Upper lobe of right lung (tissue), 1 donor: ENCODE data around the gene EIPR1. TPM values are rescaled to one million over a fixed set of nuclear protein-coding genes. Genes with fewer than 3 reads are reported as not detected.

ENCODE experiments used
- ATAC-seq: fragments of 200-7000 bp; cut with Tn5 transposase; one replicate; pipeline ENCODE4 v1.9.1; 2020; ENCODE audit warnings: mild to moderate bottlenecking, moderate library complexity
- DNase-seq: peaks from one replicate; pipeline ENCODE4 v3.0.0-alpha.2; 2020
- H3K27ac ChIP-seq: fragments of 200-600 bp; one replicate; pipeline ENCODE4 v1.8.0; 2022
- H3K27me3 ChIP-seq: fragments of 200-600 bp; one replicate; pipeline ENCODE4 v1.8.0; 2022; ENCODE audit warnings: mild to moderate bottlenecking
- H3K36me3 ChIP-seq: fragments of 200-600 bp; one replicate; pipeline ENCODE4 v1.8.0; 2022
- H3K4me1 ChIP-seq: fragments of 200-600 bp; one replicate; pipeline ENCODE4 v1.8.0; 2022
- H3K4me3 ChIP-seq: fragments of 200-600 bp; one replicate; pipeline ENCODE4 v1.8.0; 2022; ENCODE audit warnings: mild to moderate bottlenecking
- H3K9me3 ChIP-seq: fragments of 200-600 bp; one replicate; pipeline ENCODE4 v1.8.0; 2022
- intact Hi-C: fragments of 100-400 bp; cut with DNase I; formaldehyde crosslinking; loops from one replicate; pipeline ENCODE4 v1.11.0; 2022
- total RNA-seq: library from RNA; stranded (reverse); fragmentation: NEBNext Ultra II Directional; extraction: Animal tissue kit (Norgen Biotek cat#: 25700); gene quantifications from one replicate; pipeline ENCODE4 v1.2.1, GENCODE V29; 2021
- TF ChIP-seq, protein P1 (sequence below): fragments of 200-600 bp; IDR thresholded peaks from one replicate; pipeline ENCODE4 v1.8.0; 2022; ENCODE audit warnings: antibody characterized with exemption
- donor health status: DM: no; HTN: yes; CAD: no; lungs with severe emphysema.

EIPR1 gene
- total RNA-seq, 1 donor from 2014 or later, result 16.6 TPM

DNA sequence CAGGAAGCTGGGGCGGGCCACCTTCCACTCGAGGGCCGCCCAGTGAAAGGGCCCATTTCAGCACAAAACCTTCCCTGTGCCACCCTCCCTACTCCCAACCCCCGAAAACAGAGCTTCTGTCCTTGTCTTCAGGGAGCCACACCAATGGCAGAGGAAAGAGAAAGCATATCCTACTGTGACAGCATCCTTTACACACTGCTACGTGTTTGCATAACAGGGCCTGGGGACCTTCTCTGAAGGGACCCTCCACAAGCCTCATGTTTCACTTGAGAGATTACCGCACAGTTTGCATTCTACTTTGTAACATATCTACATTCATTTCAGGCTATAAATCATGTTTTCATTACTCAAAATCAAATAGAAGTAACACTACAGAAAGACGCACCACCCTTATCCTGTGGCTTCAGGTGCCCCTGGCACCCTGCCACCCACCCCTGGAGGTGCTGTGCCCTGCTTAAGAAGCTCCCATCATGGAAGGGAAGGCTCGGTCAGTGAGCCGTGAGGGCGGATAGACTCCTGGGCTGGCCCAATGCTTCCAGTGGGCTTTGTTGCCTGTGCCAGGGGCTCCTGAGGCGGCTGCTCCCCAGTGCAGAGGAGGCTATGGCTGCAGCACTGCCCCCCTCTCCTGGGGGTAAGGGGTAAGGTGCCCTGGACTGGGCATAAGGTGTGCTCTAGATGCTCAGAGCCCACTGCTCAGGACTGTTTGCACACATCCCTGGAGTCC is 52.0 kb downstream of the EIPR1 start:
- Histone ChIP-seq H3K4me1 (no peaks in the 10 kb centered on the region), H3K9me3 (no peaks in the 10 kb centered on the region), H3K4me3 (no peak overlapping the region), H3K36me3 (peaks cover 5% of the 10 kb centered on the region), H3K27ac (no peak overlapping the region), H3K27me3 (no peaks in the 10 kb centered on the region)
- ATAC-seq, result no peak
- peak; percentile 40 for DNase-seq
- TF ChIP-seq, protein P1, sequence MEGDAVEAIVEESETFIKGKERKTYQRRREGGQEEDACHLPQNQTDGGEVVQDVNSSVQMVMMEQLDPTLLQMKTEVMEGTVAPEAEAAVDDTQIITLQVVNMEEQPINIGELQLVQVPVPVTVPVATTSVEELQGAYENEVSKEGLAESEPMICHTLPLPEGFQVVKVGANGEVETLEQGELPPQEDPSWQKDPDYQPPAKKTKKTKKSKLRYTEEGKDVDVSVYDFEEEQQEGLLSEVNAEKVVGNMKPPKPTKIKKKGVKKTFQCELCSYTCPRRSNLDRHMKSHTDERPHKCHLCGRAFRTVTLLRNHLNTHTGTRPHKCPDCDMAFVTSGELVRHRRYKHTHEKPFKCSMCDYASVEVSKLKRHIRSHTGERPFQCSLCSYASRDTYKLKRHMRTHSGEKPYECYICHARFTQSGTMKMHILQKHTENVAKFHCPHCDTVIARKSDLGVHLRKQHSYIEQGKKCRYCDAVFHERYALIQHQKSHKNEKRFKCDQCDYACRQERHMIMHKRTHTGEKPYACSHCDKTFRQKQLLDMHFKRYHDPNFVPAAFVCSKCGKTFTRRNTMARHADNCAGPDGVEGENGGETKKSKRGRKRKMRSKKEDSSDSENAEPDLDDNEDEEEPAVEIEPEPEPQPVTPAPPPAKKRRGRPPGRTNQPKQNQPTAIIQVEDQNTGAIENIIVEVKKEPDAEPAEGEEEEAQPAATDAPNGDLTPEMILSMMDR, result no peak
- intact Hi-C loops, result no loop called here

- no peaks in the 10 kb centered on the region for H3K27me3 ChIP-seq
- peak; percentile 59 for DNase-seq
- no peak overlapping the region for H3K4me3 ChIP-seq
- no peaks in the 10 kb centered on the region for H3K9me3 ChIP-seq
- TF ChIP-seq, protein P1, result no peak
- no peak for ATAC-seq
- no peak overlapping the region for H3K27ac ChIP-seq
- intact Hi-C loops, result no loop called here
- H3K4me1 ChIP-seq, result no peaks in the 10 kb centered on the region
- peaks cover 2% of the 10 kb centered on the region for H3K36me3 ChIP-seq
Measured at GRCh38 chr2:3324404-3325281, 53.0 kb downstream of the EIPR1 start.

DNA sequence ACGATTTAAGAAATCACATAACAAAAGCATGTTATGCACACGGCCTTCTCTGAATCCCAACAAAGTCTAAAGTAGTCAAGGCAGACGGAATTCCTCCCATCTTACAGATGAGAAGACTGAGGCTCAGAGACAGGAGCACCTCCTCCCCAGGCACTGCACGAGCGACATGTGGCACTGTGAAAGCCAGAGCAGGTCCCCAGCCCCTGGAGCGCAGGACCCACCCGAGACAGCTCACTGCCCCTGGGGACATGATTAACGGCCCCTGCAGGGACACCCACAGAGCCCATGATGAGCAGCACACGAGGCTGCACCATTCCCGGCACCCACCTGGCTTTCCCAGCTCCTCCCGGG is 53.6 kb downstream of the EIPR1 start:
- H3K27me3 ChIP-seq, result no peaks in the 10 kb centered on the region
- no peaks in the 10 kb centered on the region for H3K36me3 ChIP-seq
- H3K27ac ChIP-seq, result no peak overlapping the region
- intact Hi-C loops, result no loop called here
- H3K9me3 ChIP-seq, result no peaks in the 10 kb centered on the region
- DNase-seq, result no peak
- TF ChIP-seq, protein P1, result no peak
- H3K4me1 ChIP-seq, result no peaks in the 10 kb centered on the region
- no peak overlapping the region for H3K4me3 ChIP-seq
- no peak for ATAC-seq

GRCh38 chr2:3323360-3324035 is 54.1 kb downstream of the EIPR1 start:
- no peak overlapping the region for H3K4me3 ChIP-seq
- TF ChIP-seq, protein P1, result no peak
- no peaks in the 10 kb centered on the region for H3K27me3 ChIP-seq
- DNase-seq (no peak), ATAC-seq (no peak)
- H3K9me3 ChIP-seq, result no peaks in the 10 kb centered on the region
- no peaks in the 10 kb centered on the region for H3K4me1 ChIP-seq
- intact Hi-C loops, result no loop called here
- no peak overlapping the region for H3K27ac ChIP-seq
- H3K36me3 ChIP-seq, result no peaks in the 10 kb centered on the region

- H3K36me3 ChIP-seq, result no peaks in the 10 kb centered on the region
Measured at GRCh38 chr2:3322311-3322970, 55.2 kb downstream of the EIPR1 start.

More at GRCh38 chr2:3322311-3322970, 55.2 kb downstream of the EIPR1 start:
- Histone ChIP-seq H3K4me1 (no peaks in the 10 kb centered on the region), H3K27ac (no peak overlapping the region), H3K27me3 (no peaks in the 10 kb centered on the region), H3K4me3 (no peak overlapping the region), H3K9me3 (no peaks in the 10 kb centered on the region)
- TF ChIP-seq, protein P1, result no peak
- ATAC-seq, result no peak
- peak; percentile 48 for DNase-seq
- intact Hi-C loops, result no loop called here
